Right lobe of liver (tissue), 6 donors: ENCODE data around the gene EIF4E. TPM values are rescaled to one million over a fixed set of nuclear protein-coding genes. Genes with fewer than 3 reads are reported as not detected.
"Not testable (repeated sequence)": the region's sequence is repeated elsewhere in the genome, so short reads cannot be mapped to it uniquely, and the experiment has no call there.

Experiments used
- ATAC-seq, 4 donors: fragments of 200-7000 bp; cut with Tn5 transposase; one replicate each; pipeline ENCODE4 v1.9.1; 2020; ENCODE audit warnings: mild to moderate bottlenecking in 4 of 4, moderate library complexity in 4 of 4
- DNase-seq, 3 donors: peaks; one replicate each; pipeline ENCODE4 v3.0.0-alpha.2; 2020
- H3K27ac ChIP-seq, 3 donors: fragments of 200-600 bp; one replicate each; pipeline ENCODE4 v1.8.0; 2022
- H3K27me3 ChIP-seq, 2 donors: fragments of 200-600 bp; one replicate each; pipeline ENCODE4 v1.8.0; 2022
- H3K36me3 ChIP-seq, 4 donors: fragments of 200-600 bp; sonication (generic) in 1 of 4; one replicate each; pipeline versions ENCODE4 v1.5.1 to v1.8.0; 2017 to 2022; ENCODE audit warnings: control low read depth in 1 of 4
- H3K4me1 ChIP-seq, 4 donors: fragments of 200-600 bp; sonication (generic) in 1 of 4; one replicate each; pipeline versions ENCODE4 v1.5.1 to v1.8.0; 2017 to 2022; ENCODE audit warnings: control low read depth in 1 of 4
- H3K4me3 ChIP-seq, 3 donors: fragments of 200-600 bp; one replicate each; pipeline ENCODE4 v1.8.0; 2022
- H3K9me3 ChIP-seq, 4 donors: fragments of 200-600 bp; sonication (generic) in 1 of 4; one replicate each; pipeline versions ENCODE4 v1.5.1 to v1.8.0; 2017 to 2022; ENCODE audit warnings: control low read depth in 1 of 4
- POLR2A ChIP-seq: fragments of 450-650 bp; IDR thresholded peaks from one replicate; pipeline ENCODE4 v1.6.1; 2017; ENCODE audit warnings: antibody characterized with exemption, mild to moderate bottlenecking
- WGBS: methylation state at CpG from one replicate; pipeline ENCODE4 v1.1.6; 2018; ENCODE audit warnings: low coverage, low lambda C conversion rate; ENCODE audit not compliant: insufficient coverage; ENCODE audit errors: missing lambda C conversion rate; 5-methylcytosine and 5-hydroxymethylcytosine counted together
- intact Hi-C, 2 donors: fragments of 100-400 bp; cut with DNase I; formaldehyde crosslinking; loops; one replicate each; pipeline versions ENCODE4 v1.11.2 to v1.14.1; 2022
- total RNA-seq, 6 experiments: library from RNA; depleted of rRNA in 2 of 6; stranded (reverse); fragments of >200 nt in 2 of 6; fragmentation: NEBNext Ultra II Directional in 3 of 6; extraction: Animal tissue kit (Norgen Biotek cat#: 25700) in 3 of 6; gene quantifications; one replicate each; pipeline versions ENCODE4 v1.1.0 to v1.2.4, GENCODE V29; 2016 to 2023
- TF ChIP-seq, protein P1 (sequence below), 4 donors: fragments of 200-600 bp in 3 of 4; fragments of 450-650 bp in 1 of 4; IDR thresholded peaks; one replicate each; pipeline versions ENCODE4 v1.5.1 to v1.8.0; 2016 to 2022; ENCODE audit warnings: antibody characterized with exemption in 4 of 4, mild to moderate bottlenecking in 2 of 4
- donor health status: DM: no; HTN: yes; CAD: no.
- donor health status: DM: no; HTN: no; CAD: no.
- donor health status: DM: no; HTN: no; CAD: no.
- donor health status: DM: no; HTN: yes; CAD: no.
- donor health status: DM: no; HTN: yes; CAD: no.

Gene EIF4E
- total RNA-seq, 6 experiments from 2014 or later, result 28.4 to 48.8 (median 34.3) TPM

DNA sequence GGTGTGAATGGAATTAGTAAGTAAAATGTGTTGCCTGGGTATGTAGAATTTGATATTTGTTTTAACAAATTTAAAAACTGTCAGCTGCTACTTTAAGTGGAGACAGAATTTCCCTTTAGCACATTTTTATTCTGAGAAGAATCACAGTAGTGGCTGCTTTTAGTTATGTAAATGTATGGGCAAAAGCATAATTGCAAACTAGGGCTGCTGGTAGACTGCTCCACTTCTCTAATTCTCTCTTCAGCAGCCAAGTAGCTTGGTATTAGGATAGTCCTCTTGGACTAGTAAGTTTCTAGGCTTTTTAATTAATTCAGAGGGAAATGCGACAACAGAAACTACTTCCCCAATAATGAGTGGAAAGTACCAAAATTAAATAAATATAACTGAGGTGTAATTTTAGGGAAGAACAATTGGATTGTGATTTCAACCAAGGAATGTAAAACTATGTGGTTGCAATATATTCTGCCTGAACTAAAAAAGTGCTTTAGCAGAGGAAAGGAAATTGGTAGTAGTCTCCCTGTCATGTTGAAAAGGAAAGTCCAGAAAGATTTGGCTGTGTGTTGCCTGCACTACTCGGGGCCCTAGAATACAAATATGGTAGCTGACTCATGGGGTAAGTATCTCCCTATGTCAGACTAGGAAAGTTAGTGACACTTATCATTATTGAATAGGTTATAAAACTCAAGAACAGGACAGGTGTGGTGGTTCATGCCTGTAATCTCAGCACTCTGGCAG lies 9.2 kb upstream of the EIF4E start:
- 54% methylated on average over 2 of the region's 2 CpGs for WGBS
- Histone ChIP-seq H3K36me3 (no peaks in the 10 kb centered on the region), H3K4me1 (no peaks in the 10 kb centered on the region), H3K4me3 (no peak overlapping the region), H3K27ac (no peak overlapping the region), H3K27me3 (no peaks in the 10 kb centered on the region), H3K9me3 (no peaks in the 10 kb centered on the region)
- DNase-seq (no peak), ATAC-seq (no peak)
- TF ChIP-seq, protein P1, sequence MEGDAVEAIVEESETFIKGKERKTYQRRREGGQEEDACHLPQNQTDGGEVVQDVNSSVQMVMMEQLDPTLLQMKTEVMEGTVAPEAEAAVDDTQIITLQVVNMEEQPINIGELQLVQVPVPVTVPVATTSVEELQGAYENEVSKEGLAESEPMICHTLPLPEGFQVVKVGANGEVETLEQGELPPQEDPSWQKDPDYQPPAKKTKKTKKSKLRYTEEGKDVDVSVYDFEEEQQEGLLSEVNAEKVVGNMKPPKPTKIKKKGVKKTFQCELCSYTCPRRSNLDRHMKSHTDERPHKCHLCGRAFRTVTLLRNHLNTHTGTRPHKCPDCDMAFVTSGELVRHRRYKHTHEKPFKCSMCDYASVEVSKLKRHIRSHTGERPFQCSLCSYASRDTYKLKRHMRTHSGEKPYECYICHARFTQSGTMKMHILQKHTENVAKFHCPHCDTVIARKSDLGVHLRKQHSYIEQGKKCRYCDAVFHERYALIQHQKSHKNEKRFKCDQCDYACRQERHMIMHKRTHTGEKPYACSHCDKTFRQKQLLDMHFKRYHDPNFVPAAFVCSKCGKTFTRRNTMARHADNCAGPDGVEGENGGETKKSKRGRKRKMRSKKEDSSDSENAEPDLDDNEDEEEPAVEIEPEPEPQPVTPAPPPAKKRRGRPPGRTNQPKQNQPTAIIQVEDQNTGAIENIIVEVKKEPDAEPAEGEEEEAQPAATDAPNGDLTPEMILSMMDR (IDR thresholded peaks at IDR 0.05), result no peak
- TF ChIP-seq POLR2A, result no peak
- intact Hi-C loops, result no loop called here

DNA sequence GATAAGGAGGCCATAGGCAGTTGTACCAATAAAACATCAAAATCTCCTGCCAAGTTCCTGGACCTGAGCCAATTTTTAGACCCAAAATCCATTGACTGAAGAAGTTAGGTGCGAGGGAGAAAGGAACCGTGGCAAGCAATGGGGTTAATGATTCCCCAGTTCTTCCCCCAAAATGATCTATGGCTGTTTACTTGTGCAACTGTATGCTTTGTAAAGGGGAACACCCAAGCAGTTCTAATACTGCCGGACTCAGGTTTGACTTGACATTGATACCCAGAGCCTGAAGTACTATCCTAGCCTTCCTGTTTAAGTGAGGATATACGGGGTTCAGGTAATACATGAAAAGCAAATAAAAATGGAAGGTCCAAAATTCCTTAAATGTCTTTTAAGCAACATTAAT lies 6.7 kb upstream of the EIF4E start:
- no peaks in the 10 kb centered on the region for H3K9me3 ChIP-seq
- H3K27ac ChIP-seq, result no peak overlapping the region
- ATAC-seq (no peak), DNase-seq (no peak)
- no peaks in the 10 kb centered on the region for H3K4me1 ChIP-seq
- intact Hi-C loops, result no loop called here
- WGBS, result 27% methylated on average over 3 of the region's 4 CpGs
- no peak overlapping the region for H3K4me3 ChIP-seq
- no peaks in the 10 kb centered on the region for H3K36me3 ChIP-seq
- H3K27me3 ChIP-seq, result no peaks in the 10 kb centered on the region
- TF ChIP-seq, protein P1 (IDR thresholded peaks at IDR 0.05), result no peak
- no peak for TF ChIP-seq POLR2A

DNA sequence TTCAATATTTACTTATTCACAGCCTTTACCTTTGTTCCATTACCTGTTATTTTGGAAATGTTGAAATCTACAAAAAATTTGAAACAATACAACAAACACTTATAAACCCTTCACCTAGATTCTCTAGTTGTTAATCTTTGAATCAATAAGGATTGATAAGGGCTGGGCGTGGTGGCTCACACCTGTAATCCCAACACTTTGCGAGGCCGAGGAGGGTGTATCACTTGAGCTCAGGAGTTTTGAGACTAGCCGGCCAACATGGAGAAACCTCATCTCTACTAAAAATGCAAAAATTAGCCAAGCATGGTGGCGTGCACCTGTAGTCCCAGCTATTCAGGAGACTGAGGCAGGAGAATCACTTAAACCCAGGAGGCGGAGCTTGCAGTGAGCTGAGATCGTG lies 5.9 kb upstream of the EIF4E start:
- DNase-seq, intact Hi-C loops, H3K27me3 ChIP-seq, H3K36me3 ChIP-seq, H3K4me1 ChIP-seq, H3K9me3 ChIP-seq, H3K27ac ChIP-seq, ATAC-seq, H3K4me3 ChIP-seq: not testable (repeated sequence)
- WGBS, result 82% methylated on average over 7 of the region's 7 CpGs

DNA sequence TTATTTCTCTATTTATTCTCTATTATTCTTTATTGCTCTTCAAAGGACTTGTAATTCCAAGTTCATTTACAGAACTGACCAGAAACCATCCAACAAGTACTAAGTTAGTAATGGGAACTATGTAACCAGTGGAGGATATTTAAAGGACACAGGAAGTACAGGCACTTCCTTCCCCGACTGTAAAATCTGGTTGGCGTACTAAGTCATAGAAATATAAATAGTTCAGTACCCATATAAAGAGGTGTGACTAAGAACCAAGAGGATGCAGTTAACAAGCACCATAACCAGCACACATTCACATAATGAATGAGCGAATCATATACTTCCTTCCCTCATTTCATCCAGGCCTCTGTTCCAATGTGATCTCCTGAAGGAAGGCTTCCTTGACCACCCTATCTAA lies 3.6 kb upstream of the EIF4E start:
- Histone ChIP-seq H3K9me3 (no peaks in the 10 kb centered on the region), H3K4me1 (peaks cover 0 to 10% (median 1%) of the 10 kb centered on the region in 4 donors), H3K36me3 (no peaks in the 10 kb centered on the region), H3K4me3 (no peak overlapping the region), H3K27ac (no peak overlapping the region), H3K27me3 (no peaks in the 10 kb centered on the region)
- no peak for TF ChIP-seq POLR2A
- TF ChIP-seq, protein P1 (IDR thresholded peaks at IDR 0.05), result no peak
- intact Hi-C loops, result no loop called here
- DNase-seq, result no peak
- no peak for ATAC-seq
- WGBS, result 26% methylated on average over 3 of the region's 3 CpGs

DNA sequence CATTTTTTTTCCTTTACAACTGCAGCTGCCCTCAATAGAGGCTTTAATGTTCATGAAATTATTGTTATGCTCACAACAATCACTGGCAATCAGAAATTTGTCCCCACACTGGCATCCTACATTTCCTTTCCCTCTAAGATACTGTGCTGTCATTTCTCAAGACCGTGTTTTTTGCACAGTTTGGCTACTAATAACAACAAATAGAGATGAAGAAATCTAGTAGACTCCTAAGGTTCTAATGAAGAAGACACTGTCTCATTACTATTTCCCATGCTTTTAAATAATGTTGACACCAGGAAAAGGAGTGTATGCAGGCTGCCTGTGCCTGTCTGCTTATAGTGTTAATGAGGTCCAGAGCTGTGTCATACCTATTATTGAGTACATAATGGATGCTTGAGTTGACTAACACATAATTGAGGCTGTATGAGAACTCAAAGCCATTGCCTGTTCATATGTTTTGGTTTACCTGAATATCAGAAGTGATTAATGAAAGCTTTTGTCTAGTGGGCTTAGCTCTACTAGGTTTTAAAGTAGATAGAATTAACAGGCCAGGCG lies 1.5 kb upstream of the EIF4E start:
- no peaks in the 10 kb centered on the region for H3K27me3 ChIP-seq
- H3K36me3 ChIP-seq, result no peaks in the 10 kb centered on the region
- intact Hi-C loops, result no loop called here
- DNase-seq, result no peak
- H3K4me1 ChIP-seq, result peaks cover 0 to 19% (median 3%) of the 10 kb centered on the region in 4 donors
- TF ChIP-seq, protein P1 (IDR thresholded peaks at IDR 0.05), result no peak
- TF ChIP-seq POLR2A, result no peak
- no peaks in the 10 kb centered on the region for H3K9me3 ChIP-seq
- H3K27ac ChIP-seq, result peak overlapping the region in 2 of 3 donors; percentile 84 to 92
- ATAC-seq, result no peak
- 56% methylated on average over 2 of the region's 2 CpGs for WGBS
- H3K4me3 ChIP-seq, result peak overlapping the region in 2 of 3 donors; percentile 92 to 94
